ENCODE data around the gene SP140. TPM values are rescaled to one million over a fixed set of nuclear protein-coding genes. Genes with fewer than 3 reads are reported as not detected.

SP140 gene
- total and polyA plus RNA-seq, 2 experiments from 2014 or later: 0.24 to 0.70 TPM

DNA sequence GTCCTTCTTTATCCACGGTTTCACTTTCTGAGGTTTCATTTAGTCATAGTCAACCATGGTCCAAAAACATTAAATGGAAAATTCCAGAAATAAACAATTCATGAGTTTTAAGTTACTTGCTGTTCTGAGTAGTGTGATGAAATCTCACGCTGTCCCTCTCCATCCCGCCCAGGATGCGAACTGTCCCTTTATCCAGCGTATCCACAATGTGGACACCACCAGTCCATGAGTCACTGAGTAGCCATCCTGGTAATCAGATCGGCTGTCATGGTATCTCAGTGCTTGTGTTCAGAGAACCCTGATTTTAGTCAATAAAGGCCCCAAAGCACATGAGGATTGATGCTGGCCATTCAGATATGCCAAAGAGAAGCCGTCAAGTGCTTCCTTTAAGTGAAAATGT, 105.2 kb downstream of the SP140 start:
- no peak overlapping the region for H3K4me3 ChIP-seq
- no peaks in the 10 kb centered on the region for H3F3A ChIP-seq (replicated peaks; ENCODE audit: low read depth)
- Mint-ChIP-seq H3K4me3 (no peak overlapping the region), H3K36me3 (ENCODE audit: low read depth) (no peaks in the 10 kb centered on the region), H3K27me3 (ENCODE audit: insufficient read depth, low read depth, poor library complexity) (peaks cover 12% of the 10 kb centered on the region), H3K27ac (no peak overlapping the region), H3K9me3 (no peaks in the 10 kb centered on the region; the same call in 2 of the 3 replicates), H3K4me1 (peaks cover 9% of the 10 kb centered on the region; the same call in 2 of the 3 replicates)
- no peaks in the 10 kb centered on the region for H3K9me2 ChIP-seq (ENCODE audit: insufficient read depth)
- DNase-seq (ENCODE audit: low spot score): no peak
- H4K20me1 ChIP-seq (replicated peaks; ENCODE audit: insufficient read depth): no peaks in the 10 kb centered on the region
- TF ChIP-seq, protein P1, sequence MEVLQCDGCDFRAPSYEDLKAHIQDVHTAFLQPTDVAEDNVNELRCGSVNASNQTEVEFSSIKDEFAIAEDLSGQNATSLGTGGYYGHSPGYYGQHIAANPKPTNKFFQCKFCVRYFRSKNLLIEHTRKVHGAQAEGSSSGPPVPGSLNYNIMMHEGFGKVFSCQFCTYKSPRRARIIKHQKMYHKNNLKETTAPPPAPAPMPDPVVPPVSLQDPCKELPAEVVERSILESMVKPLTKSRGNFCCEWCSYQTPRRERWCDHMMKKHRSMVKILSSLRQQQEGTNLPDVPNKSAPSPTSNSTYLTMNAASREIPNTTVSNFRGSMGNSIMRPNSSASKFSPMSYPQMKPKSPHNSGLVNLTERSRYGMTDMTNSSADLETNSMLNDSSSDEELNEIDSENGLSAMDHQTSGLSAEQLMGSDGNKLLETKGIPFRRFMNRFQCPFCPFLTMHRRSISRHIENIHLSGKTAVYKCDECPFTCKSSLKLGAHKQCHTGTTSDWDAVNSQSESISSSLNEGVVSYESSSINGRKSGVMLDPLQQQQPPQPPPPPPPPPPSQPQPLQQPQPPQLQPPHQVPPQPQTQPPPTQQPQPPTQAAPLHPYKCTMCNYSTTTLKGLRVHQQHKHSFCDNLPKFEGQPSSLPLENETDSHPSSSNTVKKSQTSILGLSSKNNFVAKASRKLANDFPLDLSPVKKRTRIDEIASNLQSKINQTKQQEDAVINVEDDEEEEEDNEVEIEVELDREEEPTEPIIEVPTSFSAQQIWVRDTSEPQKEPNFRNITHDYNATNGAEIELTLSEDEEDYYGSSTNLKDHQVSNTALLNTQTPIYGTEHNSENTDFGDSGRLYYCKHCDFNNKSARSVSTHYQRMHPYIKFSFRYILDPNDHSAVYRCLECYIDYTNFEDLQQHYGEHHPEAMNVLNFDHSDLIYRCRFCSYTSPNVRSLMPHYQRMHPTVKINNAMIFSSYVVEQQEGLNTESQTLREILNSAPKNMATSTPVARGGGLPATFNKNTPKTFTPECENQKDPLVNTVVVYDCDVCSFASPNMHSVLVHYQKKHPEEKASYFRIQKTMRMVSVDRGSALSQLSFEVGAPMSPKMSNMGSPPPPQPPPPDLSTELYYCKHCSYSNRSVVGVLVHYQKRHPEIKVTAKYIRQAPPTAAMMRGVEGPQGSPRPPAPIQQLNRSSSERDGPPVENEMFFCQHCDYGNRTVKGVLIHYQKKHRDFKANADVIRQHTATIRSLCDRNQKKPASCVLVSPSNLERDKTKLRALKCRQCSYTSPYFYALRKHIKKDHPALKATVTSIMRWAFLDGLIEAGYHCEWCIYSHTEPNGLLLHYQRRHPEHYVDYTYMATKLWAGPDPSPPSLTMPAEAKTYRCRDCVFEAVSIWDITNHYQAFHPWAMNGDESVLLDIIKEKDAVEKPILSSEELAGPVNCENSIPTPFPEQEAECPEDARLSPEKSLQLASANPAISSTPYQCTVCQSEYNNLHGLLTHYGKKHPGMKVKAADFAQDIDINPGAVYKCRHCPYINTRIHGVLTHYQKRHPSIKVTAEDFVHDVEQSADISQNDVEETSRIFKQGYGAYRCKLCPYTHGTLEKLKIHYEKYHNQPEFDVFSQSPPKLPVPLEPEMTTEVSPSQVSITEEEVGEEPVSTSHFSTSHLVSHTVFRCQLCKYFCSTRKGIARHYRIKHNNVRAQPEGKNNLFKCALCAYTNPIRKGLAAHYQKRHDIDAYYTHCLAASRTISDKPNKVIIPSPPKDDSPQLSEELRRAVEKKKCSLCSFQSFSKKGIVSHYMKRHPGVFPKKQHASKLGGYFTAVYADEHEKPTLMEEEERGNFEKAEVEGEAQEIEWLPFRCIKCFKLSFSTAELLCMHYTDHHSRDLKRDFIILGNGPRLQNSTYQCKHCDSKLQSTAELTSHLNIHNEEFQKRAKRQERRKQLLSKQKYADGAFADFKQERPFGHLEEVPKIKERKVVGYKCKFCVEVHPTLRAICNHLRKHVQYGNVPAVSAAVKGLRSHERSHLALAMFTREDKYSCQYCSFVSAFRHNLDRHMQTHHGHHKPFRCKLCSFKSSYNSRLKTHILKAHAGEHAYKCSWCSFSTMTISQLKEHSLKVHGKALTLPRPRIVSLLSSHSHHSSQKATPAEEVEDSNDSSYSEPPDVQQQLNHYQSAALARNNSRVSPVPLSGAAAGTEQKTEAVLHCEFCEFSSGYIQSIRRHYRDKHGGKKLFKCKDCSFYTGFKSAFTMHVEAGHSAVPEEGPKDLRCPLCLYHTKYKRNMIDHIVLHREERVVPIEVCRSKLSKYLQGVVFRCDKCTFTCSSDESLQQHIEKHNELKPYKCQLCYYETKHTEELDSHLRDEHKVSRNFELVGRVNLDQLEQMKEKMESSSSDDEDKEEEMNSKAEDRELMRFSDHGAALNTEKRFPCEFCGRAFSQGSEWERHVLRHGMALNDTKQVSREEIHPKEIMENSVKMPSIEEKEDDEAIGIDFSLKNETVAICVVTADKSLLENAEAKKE (CRISPR knock-in tag; IDR thresholded peaks at IDR 0.05): no peak
- TF ChIP-seq, protein P2, sequence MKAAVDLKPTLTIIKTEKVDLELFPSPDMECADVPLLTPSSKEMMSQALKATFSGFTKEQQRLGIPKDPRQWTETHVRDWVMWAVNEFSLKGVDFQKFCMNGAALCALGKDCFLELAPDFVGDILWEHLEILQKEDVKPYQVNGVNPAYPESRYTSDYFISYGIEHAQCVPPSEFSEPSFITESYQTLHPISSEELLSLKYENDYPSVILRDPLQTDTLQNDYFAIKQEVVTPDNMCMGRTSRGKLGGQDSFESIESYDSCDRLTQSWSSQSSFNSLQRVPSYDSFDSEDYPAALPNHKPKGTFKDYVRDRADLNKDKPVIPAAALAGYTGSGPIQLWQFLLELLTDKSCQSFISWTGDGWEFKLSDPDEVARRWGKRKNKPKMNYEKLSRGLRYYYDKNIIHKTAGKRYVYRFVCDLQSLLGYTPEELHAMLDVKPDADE (IDR thresholded peaks at IDR 0.05): no peak
- TF ChIP-seq STAT1 (IDR thresholded peaks at IDR 0.05; ENCODE audit: unreplicated experiment) (no peak), REST (IDR thresholded peaks at IDR 0.05; ENCODE audit: unreplicated experiment) (no peak), JUNB (IDR thresholded peaks at IDR 0.05; ENCODE audit: unreplicated experiment) (no peak), ZNF114 (CRISPR knock-in tag; IDR thresholded peaks at IDR 0.05) (no peak), EZH2 (IDR thresholded peaks at IDR 0.05; ENCODE audit: low read depth, unreplicated experiment) (no peak), CTCF (conservative IDR thresholded peaks at IDR 0.05; ENCODE audit: low read depth in 2 of 2) (no peak)
- H3K27ac ChIP-seq (ENCODE audit: low read depth): no peak overlapping the region
- H3K36me3 ChIP-seq (ENCODE audit: insufficient read depth): no peaks in the 10 kb centered on the region
- ATAC-seq: no peak
- 0 out of 2 replicates have a peak, but pooled peaks cover 6% of the 10 kb centered on the region for H3K4me1 ChIP-seq (ENCODE audit: insufficient read depth)
- H3K79me2 ChIP-seq (replicated peaks; ENCODE audit: insufficient read depth): no peaks in the 10 kb centered on the region
- no peaks in the 10 kb centered on the region for H3K27me3 ChIP-seq (ENCODE audit: insufficient read depth)
- H3K4me2 ChIP-seq: no peak overlapping the region
- H2AFZ ChIP-seq: no peak overlapping the region

Data from GM23338 (cell line).